A549 (cell line): ENCODE results near the gene TERB1.

Experiments
- EP300 ChIP-seq, 2 experiments: fragments of >200 bp; sonication (Bioruptor Twin); formaldehyde crosslinking; IDR thresholded peaks; 2 replicates in 1 of 2; 3 replicates in 1 of 2; pipeline ENCODE4 v1.6.1; 2016 to 2017
- FOSB ChIP-seq: fragments of 250-450 bp; sonication (Bioruptor Pico); IDR thresholded peaks from 2 replicates; pipeline ENCODE4 v1.5.0; 2020; ENCODE audit warnings: mild to moderate bottlenecking, moderate library complexity
- KDM1A ChIP-seq: fragments of 200-600 bp; sonication (generic); IDR thresholded peaks from 2 replicates; pipeline ENCODE4 v1.6.1; 2016; ENCODE audit warnings: low read depth, mild to moderate bottlenecking
- KDM5A ChIP-seq: fragments of 200-600 bp; sonication (generic); IDR thresholded peaks from 2 replicates; pipeline ENCODE4 v1.6.1; 2016; ENCODE audit warnings: antibody characterized with exemption, mild to moderate bottlenecking
- NR3C1 ChIP-seq: fragments of >200 bp; sonication (Bioruptor Twin); formaldehyde crosslinking; IDR thresholded peaks from 3 replicates; pipeline ENCODE4 v1.6.1; 2017
- POLR2A ChIP-seq: IDR thresholded peaks from 2 replicates; pipeline ENCODE4 v1.6.1; 2012; ENCODE audit warnings: mild to moderate bottlenecking, low read length
- RAD21 ChIP-seq, 2 experiments: fragments of >200 bp in 1 of 2; sonication (Bioruptor Twin) in 1 of 2; formaldehyde crosslinking in 1 of 2; IDR thresholded peaks in 1 of 2; conservative IDR thresholded peaks in 1 of 2; 2 replicates in 1 of 2; 3 replicates in 1 of 2; pipeline ENCODE4 v1.6.1; 2012 to 2018; ENCODE audit warnings: inconsistent platforms in 1 of 2
- RCOR1 ChIP-seq: fragments of 150-350 bp; IDR thresholded peaks from 2 replicates; pipeline ENCODE4 v1.6.1; 2014; ENCODE audit warnings: antibody characterized with exemption, low read length, low read depth
- TP53 ChIP-seq: fragments of 250-450 bp; sonication (Bioruptor Pico); IDR thresholded peaks from 2 replicates; pipeline ENCODE4 v1.5.0; 2021; ENCODE audit warnings: mild to moderate bottlenecking, moderate library complexity
- TF ChIP-seq, protein P1 (sequence below): fragments of 200-600 bp; sonication (generic); IDR thresholded peaks from 2 replicates; pipeline ENCODE4 v1.6.1; 2016; ENCODE audit warnings: antibody characterized with exemption, mild to moderate bottlenecking, moderate library complexity
- TF ChIP-seq, protein P2 (sequence below): fragments of >200 bp; sonication (Bioruptor Twin); formaldehyde crosslinking; IDR thresholded peaks from 3 replicates; pipeline ENCODE4 v1.5.1; 2016

DNA sequence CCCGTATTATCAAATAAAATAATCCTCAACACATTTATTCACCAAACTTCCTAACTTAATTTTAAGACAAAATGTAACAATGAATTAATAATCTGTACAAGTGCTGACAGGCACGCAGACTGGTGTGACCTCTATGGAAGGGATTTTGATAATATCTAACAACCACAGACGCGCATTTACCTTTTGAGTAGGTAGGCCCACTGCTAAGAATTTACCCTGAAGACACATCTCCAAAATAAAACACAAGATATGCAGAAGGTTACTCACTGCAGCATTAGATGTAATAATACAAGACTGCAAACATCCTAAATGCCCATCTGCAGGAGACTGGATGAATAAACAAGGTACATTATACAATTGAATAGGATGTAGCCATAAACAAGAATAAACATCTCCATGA lies 82.1 kb downstream of the TERB1 start:
- TF ChIP-seq RAD21 (conservative IDR thresholded peaks at IDR 0.05 in 1 of 2, IDR thresholded peaks at IDR 0.05 in 1 of 2) = no peak
- TF ChIP-seq, protein P1, sequence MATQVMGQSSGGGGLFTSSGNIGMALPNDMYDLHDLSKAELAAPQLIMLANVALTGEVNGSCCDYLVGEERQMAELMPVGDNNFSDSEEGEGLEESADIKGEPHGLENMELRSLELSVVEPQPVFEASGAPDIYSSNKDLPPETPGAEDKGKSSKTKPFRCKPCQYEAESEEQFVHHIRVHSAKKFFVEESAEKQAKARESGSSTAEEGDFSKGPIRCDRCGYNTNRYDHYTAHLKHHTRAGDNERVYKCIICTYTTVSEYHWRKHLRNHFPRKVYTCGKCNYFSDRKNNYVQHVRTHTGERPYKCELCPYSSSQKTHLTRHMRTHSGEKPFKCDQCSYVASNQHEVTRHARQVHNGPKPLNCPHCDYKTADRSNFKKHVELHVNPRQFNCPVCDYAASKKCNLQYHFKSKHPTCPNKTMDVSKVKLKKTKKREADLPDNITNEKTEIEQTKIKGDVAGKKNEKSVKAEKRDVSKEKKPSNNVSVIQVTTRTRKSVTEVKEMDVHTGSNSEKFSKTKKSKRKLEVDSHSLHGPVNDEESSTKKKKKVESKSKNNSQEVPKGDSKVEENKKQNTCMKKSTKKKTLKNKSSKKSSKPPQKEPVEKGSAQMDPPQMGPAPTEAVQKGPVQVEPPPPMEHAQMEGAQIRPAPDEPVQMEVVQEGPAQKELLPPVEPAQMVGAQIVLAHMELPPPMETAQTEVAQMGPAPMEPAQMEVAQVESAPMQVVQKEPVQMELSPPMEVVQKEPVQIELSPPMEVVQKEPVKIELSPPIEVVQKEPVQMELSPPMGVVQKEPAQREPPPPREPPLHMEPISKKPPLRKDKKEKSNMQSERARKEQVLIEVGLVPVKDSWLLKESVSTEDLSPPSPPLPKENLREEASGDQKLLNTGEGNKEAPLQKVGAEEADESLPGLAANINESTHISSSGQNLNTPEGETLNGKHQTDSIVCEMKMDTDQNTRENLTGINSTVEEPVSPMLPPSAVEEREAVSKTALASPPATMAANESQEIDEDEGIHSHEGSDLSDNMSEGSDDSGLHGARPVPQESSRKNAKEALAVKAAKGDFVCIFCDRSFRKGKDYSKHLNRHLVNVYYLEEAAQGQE = no peak
- TF ChIP-seq, protein P2, sequence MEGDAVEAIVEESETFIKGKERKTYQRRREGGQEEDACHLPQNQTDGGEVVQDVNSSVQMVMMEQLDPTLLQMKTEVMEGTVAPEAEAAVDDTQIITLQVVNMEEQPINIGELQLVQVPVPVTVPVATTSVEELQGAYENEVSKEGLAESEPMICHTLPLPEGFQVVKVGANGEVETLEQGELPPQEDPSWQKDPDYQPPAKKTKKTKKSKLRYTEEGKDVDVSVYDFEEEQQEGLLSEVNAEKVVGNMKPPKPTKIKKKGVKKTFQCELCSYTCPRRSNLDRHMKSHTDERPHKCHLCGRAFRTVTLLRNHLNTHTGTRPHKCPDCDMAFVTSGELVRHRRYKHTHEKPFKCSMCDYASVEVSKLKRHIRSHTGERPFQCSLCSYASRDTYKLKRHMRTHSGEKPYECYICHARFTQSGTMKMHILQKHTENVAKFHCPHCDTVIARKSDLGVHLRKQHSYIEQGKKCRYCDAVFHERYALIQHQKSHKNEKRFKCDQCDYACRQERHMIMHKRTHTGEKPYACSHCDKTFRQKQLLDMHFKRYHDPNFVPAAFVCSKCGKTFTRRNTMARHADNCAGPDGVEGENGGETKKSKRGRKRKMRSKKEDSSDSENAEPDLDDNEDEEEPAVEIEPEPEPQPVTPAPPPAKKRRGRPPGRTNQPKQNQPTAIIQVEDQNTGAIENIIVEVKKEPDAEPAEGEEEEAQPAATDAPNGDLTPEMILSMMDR = no peak
- no peak for TF ChIP-seq TP53 (CRISPR knock-in tag)
- no peak for TF ChIP-seq EP300 (IDR thresholded peaks at IDR 0.05)
- TF ChIP-seq RCOR1 = no peak
- TF ChIP-seq KDM1A = no peak
- no peak for TF ChIP-seq POLR2A
- TF ChIP-seq KDM5A = no peak
- TF ChIP-seq NR3C1 = no peak
- no peak for TF ChIP-seq FOSB
